Smooth muscle cell (in vitro differentiated cells): ENCODE measurements around the gene XPNPEP1. TPM values are rescaled to one million over a fixed set of nuclear protein-coding genes. Genes with fewer than 3 reads are reported as not detected.
A peak's percentile ranks its signal among the peaks of the same experiment; 100 is the strongest.

ENCODE experiments used
- DNase-seq: peaks from one replicate; lab custom pipeline; 2025; ENCODE audit not compliant: unreplicated experiment; lab: John Stamatoyannopoulos, UW
- H2AFZ ChIP-seq: fragments of 200-600 bp; sonication (generic); 2 replicates; pipeline ENCODE4 v1.6.0; 2016; ENCODE audit warnings: antibody characterized with exemption, low read depth, mild to moderate bottlenecking
- H3F3A ChIP-seq: fragments of 200-600 bp; sonication (generic); 2 replicates; pipeline ENCODE4 v1.6.0; 2017; ENCODE audit warnings: antibody characterized with exemption, low read depth
- H3K27ac ChIP-seq: fragments of 200-600 bp; sonication (generic); 2 replicates; pipeline ENCODE4 v1.5.1; 2016; ENCODE audit warnings: low read depth, mild to moderate bottlenecking
- H3K27me3 ChIP-seq: fragments of 200-600 bp; sonication (generic); 2 replicates; pipeline ENCODE4 v1.6.1; 2016; ENCODE audit warnings: low read depth, mild to moderate bottlenecking
- H3K36me3 ChIP-seq: fragments of 200-600 bp; sonication (generic); 2 replicates; pipeline ENCODE4 v1.5.1; 2016; ENCODE audit warnings: low read depth
- H3K4me1 ChIP-seq: fragments of 200-600 bp; sonication (generic); 2 replicates; pipeline ENCODE4 v1.5.1; 2016; ENCODE audit warnings: low read depth
- H3K4me2 ChIP-seq: fragments of 200-600 bp; sonication (generic); 2 replicates; pipeline ENCODE4 v1.6.0; 2016; ENCODE audit warnings: mild to moderate bottlenecking
- H3K4me3 ChIP-seq: fragments of 200-600 bp; sonication (generic); 2 replicates; pipeline ENCODE4 v1.5.1; 2016; ENCODE audit warnings: mild to moderate bottlenecking
- H3K79me2 ChIP-seq: fragments of 200-600 bp; sonication (generic); 2 replicates; pipeline ENCODE4 v1.6.0; 2016; ENCODE audit warnings: low read depth, mild to moderate bottlenecking
- H3K9ac ChIP-seq: fragments of 200-600 bp; sonication (generic); 2 replicates; pipeline ENCODE4 v1.6.0; 2016; ENCODE audit warnings: low read depth
- H3K9me3 ChIP-seq: fragments of 200-600 bp; sonication (generic); replicated peaks from 2 replicates; pipeline ENCODE4 v1.5.1; 2016; ENCODE audit warnings: low read depth
- H4K20me1 ChIP-seq: fragments of 200-600 bp; sonication (generic); 2 replicates; pipeline ENCODE4 v1.6.0; 2016; ENCODE audit warnings: low read depth
- WGBS: methylation state at CpG from one replicate; pipeline ENCODE4 v1.1.7; 2016; ENCODE audit warnings: low lambda C conversion rate; 5-methylcytosine and 5-hydroxymethylcytosine counted together
- polyA plus RNA-seq: library from polyadenylated mRNA; unstranded; fragments of >200 nt; fragmentation: Nextera tagmentation; extraction: Ambion mirVana; gene quantifications from 2 replicates; pipeline ENCODE4 v1.2.1, GENCODE V29; 2016
- total RNA-seq: library from RNA; depleted of rRNA; stranded (reverse); fragments of >200 nt; gene quantifications from 2 replicates; pipeline ENCODE4 v1.2.3, GENCODE V29; 2014
- TF ChIP-seq, protein P1 (sequence below): fragments of 200-600 bp; sonication (generic); IDR thresholded peaks from 2 replicates; pipeline ENCODE4 v1.5.1; 2017; ENCODE audit warnings: borderline replicate concordance, mild to moderate bottlenecking, antibody characterized with exemption; ENCODE audit not compliant: insufficient read depth, poor library complexity, severe bottlenecking

The XPNPEP1 gene
- total and polyA plus RNA-seq, 2 experiments from 2014 or later: 63.0 to 147 TPM

DNA sequence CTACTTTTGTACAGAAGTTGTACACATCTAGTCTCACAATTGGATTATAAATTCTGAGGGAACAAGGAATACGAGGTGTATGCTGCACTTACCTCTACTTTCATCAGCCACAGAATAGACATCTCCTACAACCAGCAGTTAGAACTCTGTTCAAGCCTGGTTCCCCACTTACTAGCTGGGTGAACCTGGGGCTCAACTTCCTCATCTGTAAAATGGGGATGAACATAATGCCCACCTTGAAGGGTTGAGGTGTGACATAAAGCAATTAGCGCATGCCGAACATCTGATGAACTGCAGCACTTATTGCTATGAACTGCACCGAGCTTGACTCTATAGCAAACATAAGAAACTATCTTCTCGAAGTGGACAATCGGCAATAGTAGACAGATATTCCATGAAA lies 25.3 kb downstream of the XPNPEP1 start:
- Histone ChIP-seq H3F3A (peaks cover 15% of the 10 kb centered on the region), H2AFZ (no peak overlapping the region), H4K20me1 (peaks cover 10% of the 10 kb centered on the region), H3K9ac (no peak overlapping the region), H3K79me2 (peaks cover 52% of the 10 kb centered on the region), H3K27ac (no peak overlapping the region), H3K36me3 (no peaks in the 10 kb centered on the region), H3K4me3 (no peak overlapping the region), H3K27me3 (no peaks in the 10 kb centered on the region), H3K4me2 (no peak overlapping the region), H3K4me1 (peaks cover 29% of the 10 kb centered on the region), H3K9me3 (no peaks in the 10 kb centered on the region)
- 98% methylated on average over 6 of the region's 6 CpGs for WGBS
- TF ChIP-seq, protein P1, sequence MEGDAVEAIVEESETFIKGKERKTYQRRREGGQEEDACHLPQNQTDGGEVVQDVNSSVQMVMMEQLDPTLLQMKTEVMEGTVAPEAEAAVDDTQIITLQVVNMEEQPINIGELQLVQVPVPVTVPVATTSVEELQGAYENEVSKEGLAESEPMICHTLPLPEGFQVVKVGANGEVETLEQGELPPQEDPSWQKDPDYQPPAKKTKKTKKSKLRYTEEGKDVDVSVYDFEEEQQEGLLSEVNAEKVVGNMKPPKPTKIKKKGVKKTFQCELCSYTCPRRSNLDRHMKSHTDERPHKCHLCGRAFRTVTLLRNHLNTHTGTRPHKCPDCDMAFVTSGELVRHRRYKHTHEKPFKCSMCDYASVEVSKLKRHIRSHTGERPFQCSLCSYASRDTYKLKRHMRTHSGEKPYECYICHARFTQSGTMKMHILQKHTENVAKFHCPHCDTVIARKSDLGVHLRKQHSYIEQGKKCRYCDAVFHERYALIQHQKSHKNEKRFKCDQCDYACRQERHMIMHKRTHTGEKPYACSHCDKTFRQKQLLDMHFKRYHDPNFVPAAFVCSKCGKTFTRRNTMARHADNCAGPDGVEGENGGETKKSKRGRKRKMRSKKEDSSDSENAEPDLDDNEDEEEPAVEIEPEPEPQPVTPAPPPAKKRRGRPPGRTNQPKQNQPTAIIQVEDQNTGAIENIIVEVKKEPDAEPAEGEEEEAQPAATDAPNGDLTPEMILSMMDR: no peak
- DNase-seq: no peak

DNA sequence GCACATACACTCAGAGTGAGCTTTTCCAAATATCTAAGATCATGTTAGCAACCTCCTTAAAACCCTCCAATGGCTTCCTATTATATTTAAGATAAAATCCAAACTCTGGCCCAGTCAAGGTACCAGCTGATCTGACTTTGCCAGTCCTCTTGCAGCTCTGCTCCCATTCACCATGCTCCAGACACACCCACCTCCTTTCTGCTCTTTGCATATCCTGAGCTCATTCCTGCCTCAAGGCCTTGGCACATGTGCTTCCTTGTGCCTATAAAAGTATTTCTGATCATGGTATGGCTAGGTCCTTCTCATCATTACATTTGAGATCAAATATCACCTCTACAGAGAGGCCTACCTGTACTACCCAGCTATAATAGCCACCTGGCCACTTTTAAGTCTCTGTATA lies 27.5 kb downstream of the XPNPEP1 start:
- peaks cover 35% of the 10 kb centered on the region for H3K4me1 ChIP-seq
- H2AFZ ChIP-seq: no peak overlapping the region
- H3K9ac ChIP-seq: no peak overlapping the region
- H3F3A ChIP-seq: peaks cover 15% of the 10 kb centered on the region
- no peak for DNase-seq
- peak overlapping the region; percentile 50 for H3K4me2 ChIP-seq
- no peaks in the 10 kb centered on the region for H3K27me3 ChIP-seq
- TF ChIP-seq, protein P1: no peak
- no peaks in the 10 kb centered on the region for H3K9me3 ChIP-seq
- H4K20me1 ChIP-seq: peaks cover 10% of the 10 kb centered on the region
- H3K79me2 ChIP-seq: peaks cover 42% of the 10 kb centered on the region
- H3K4me3 ChIP-seq: no peak overlapping the region
- peak overlapping the region; percentile 82 for H3K27ac ChIP-seq
- no peaks in the 10 kb centered on the region for H3K36me3 ChIP-seq

DNA sequence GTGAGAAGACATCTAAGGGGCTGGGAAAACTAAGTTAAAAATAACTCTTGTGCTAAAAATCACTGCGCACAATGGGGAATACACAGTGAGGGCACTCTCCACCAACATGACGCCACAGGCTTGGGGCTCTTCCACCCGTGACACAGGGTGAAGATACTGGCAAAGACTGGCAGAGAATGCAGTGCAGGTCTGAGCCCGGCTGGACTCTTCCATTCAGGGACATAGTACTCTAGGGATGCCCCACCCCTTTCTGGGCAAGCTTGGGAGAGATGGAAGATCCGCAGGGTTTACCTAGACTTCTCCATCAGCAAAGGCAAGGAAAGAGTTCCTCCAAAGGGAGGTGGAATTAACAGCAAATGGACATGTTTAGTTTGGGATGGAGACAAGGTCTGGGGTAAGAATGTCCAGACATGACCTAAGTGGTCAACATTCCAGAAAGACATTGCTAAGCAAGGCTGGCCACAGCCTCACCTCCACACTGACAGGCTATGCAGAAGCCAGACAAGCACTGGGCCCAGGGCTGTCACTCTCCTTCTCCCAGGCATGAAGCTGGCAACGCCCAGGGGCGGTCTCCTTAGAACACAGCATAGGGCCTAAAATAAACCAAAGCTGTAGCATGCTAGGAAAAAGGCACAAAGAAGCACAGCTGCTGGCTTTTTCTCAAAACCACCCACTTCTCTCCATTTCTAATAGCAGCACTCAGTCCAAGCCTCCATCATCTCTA lies 28.1 kb downstream of the XPNPEP1 start:
- H3K4me2 ChIP-seq: peak overlapping the region; percentile 50
- no peak for DNase-seq
- H4K20me1 ChIP-seq: peaks cover 8% of the 10 kb centered on the region
- peak overlapping the region; percentile 82 for H3K27ac ChIP-seq
- no peaks in the 10 kb centered on the region for H3K27me3 ChIP-seq
- H2AFZ ChIP-seq: no peak overlapping the region
- H3K79me2 ChIP-seq: peaks cover 39% of the 10 kb centered on the region
- H3K9me3 ChIP-seq: no peaks in the 10 kb centered on the region
- H3K36me3 ChIP-seq: no peaks in the 10 kb centered on the region
- peak overlapping the region; percentile 13 for H3K9ac ChIP-seq
- TF ChIP-seq, protein P1: no peak
- peaks cover 15% of the 10 kb centered on the region for H3F3A ChIP-seq
- H3K4me1 ChIP-seq: peaks cover 35% of the 10 kb centered on the region
- no peak overlapping the region for H3K4me3 ChIP-seq
- 80% methylated on average over 7 of the region's 7 CpGs for WGBS

DNA sequence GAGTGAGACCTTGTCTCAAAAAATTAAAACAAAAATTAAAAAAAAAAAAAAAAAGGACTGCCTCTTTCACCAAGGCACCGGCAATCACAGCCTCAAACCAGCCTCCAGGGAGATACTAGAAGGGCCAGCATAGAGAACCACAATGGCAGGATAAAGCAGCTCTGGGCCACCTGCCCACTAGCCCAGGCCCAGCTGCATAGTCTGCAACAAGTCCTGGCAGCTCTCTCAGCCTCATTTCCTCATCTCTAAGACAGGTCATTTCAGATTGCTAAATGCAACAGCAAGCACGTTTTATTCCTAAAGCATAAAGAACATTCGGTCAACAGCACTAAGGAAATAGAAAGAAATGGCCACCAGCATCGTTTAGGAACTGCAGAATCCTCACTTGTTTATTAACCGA lies 28.8 kb downstream of the XPNPEP1 start:
- WGBS: 78% methylated on average over 5 of the region's 5 CpGs
- H3K4me1 ChIP-seq: peaks cover 41% of the 10 kb centered on the region
- peaks cover 14% of the 10 kb centered on the region for H3F3A ChIP-seq
- peaks cover 5% of the 10 kb centered on the region for H4K20me1 ChIP-seq
- H3K9ac ChIP-seq: peak overlapping the region; percentile 13
- peaks cover 33% of the 10 kb centered on the region for H3K79me2 ChIP-seq
- peak overlapping the region; percentile 82 for H3K27ac ChIP-seq
- TF ChIP-seq, protein P1: no peak
- no peak overlapping the region for H3K4me3 ChIP-seq
- H3K9me3 ChIP-seq: no peaks in the 10 kb centered on the region
- no peak overlapping the region for H2AFZ ChIP-seq
- no peaks in the 10 kb centered on the region for H3K27me3 ChIP-seq
- no peaks in the 10 kb centered on the region for H3K36me3 ChIP-seq
- DNase-seq: no peak
- H3K4me2 ChIP-seq: peak overlapping the region; percentile 50
